Esophagus (tissue), 2 donors: Measurements from ENCODE around the gene HTATSF1. TPM values are rescaled to one million over a fixed set of nuclear protein-coding genes. Genes with fewer than 3 reads are reported as not detected.

Experiments used
- polyA plus RNA-seq, 2 donors: library from polyadenylated mRNA; stranded (reverse); fragments of 200-250 nt; gene quantifications; one replicate each; pipeline ENCODE4 v1.2.3, GENCODE V29; 2013
- donor health status: healthy with polysubstance abuse.
- donor health status: Bipolar disorder and iron deficiency.

HTATSF1 gene
- polyA plus RNA-seq, 2 donors, result 12.8 to 24.9 TPM

Other genes with a start within 250 kb of the HTATSF1 start
- gene MAP7D3, start 246.2 kb upstream of the HTATSF1 start, polyA plus RNA-seq, result 1 to 10 TPM; 2.6 TPM
- gene ADGRG4, start 196.6 kb upstream of the HTATSF1 start, polyA plus RNA-seq, result under 1 TPM in 1 of 2 donors, not detected in 1; under 0.01 TPM
- not detected for gene BRS3, start 9.6 kb upstream of the HTATSF1 start, polyA plus RNA-seq
- gene VGLL1, start 34.6 kb downstream of the HTATSF1 start, polyA plus RNA-seq, result 1 to 10 TPM in 1 of 2 donors, under 1 TPM in 1; 0.76 to 1.3 TPM
- gene CD40LG, start 150.6 kb downstream of the HTATSF1 start, polyA plus RNA-seq, result under 1 TPM; 0.14 to 0.19 TPM